Common myeloid progenitor, CD34-positive (primary cell): ENCODE measurements around the gene COL27A1.

ENCODE experiments used
- CTCF ChIA-PET: fragments of 350-600 bp; sonication (Branson Sonifier 250); formaldehyde crosslinking; loops from one replicate; lab custom pipeline; 2021; ENCODE audit warnings: antibody characterized with exemption; lab: Charles Lee
- POLR2A ChIA-PET: fragments of 350-600 bp; sonication (Branson Sonifier 250); formaldehyde crosslinking; loops from one replicate; lab custom pipeline; 2021; ENCODE audit warnings: antibody characterized with exemption; lab: Charles Lee
- DNase-seq, 3 donors: peaks; one replicate each; pipeline versions ENCODE4 v3.0.0 to v3.0.0-alpha.2; 2013
- H3K27ac ChIP-seq, 2 experiments: 1 replicate in 1 of 2; 2 replicates in 1 of 2; pipeline ENCODE4 v1.7.0; 2013; ENCODE audit warnings: inconsistent platforms in 2 of 2, low read length in 2 of 2, mild to moderate bottlenecking in 2 of 2, low read depth in 1 of 2, moderate library complexity in 1 of 2; ENCODE audit not compliant: severe bottlenecking in 2 of 2, insufficient read depth in 1 of 2, poor library complexity in 1 of 2
- H3K27me3 ChIP-seq, 5 experiments: replicated peaks in 2 of 5; 1 replicate in 3 of 5; 2 replicates in 2 of 5; pipeline versions ENCODE4 v1.6.1 to v1.7.0; 2013; ENCODE audit warnings: low read length in 4 of 5, mild to moderate bottlenecking in 2 of 5, moderate library complexity in 2 of 5, inconsistent platforms in 1 of 5; ENCODE audit not compliant: insufficient read depth in 5 of 5, control insufficient read depth in 4 of 5
- H3K36me3 ChIP-seq, 4 experiments: 1 replicate in 2 of 4; 2 replicates in 2 of 4; pipeline versions ENCODE4 v1.6.1 to v1.7.0; 2013; ENCODE audit warnings: low read length in 3 of 4, control low read depth in 1 of 4, mild to moderate bottlenecking in 1 of 4; ENCODE audit not compliant: control insufficient read depth in 4 of 4, insufficient read depth in 4 of 4
- H3K4me1 ChIP-seq, 4 experiments: 1 replicate in 3 of 4; 2 replicates in 1 of 4; pipeline versions ENCODE4 v1.6.1 to v1.7.1; 2013; ENCODE audit warnings: low read length in 3 of 4, mild to moderate bottlenecking in 3 of 4, control low read depth in 1 of 4, inconsistent platforms in 1 of 4, moderate library complexity in 1 of 4; ENCODE audit not compliant: control insufficient read depth in 4 of 4, insufficient read depth in 4 of 4; ENCODE audit errors: control extremely low read depth in 1 of 4
- H3K4me3 ChIP-seq, 7 experiments: 1 replicate in 4 of 7; 2 replicates in 3 of 7; pipeline versions ENCODE4 v1.5.1 to v1.7.0; 2013; ENCODE audit warnings: mild to moderate bottlenecking in 7 of 7, low read length in 6 of 7, moderate library complexity in 6 of 7, inconsistent platforms in 2 of 7, low read depth in 2 of 7, control low read depth in 1 of 7; ENCODE audit not compliant: insufficient read depth in 4 of 7, control insufficient read depth in 1 of 7; ENCODE audit errors: extremely low read depth in 1 of 7
- H3K9me3 ChIP-seq, 5 experiments: 1 replicate in 4 of 5; 2 replicates in 1 of 5; pipeline versions ENCODE4 v1.6.1 to v1.7.1; 2013; ENCODE audit warnings: low read length in 4 of 5, mild to moderate bottlenecking in 2 of 5, inconsistent platforms in 1 of 5, low read depth in 1 of 5, moderate library complexity in 1 of 5; ENCODE audit not compliant: control insufficient read depth in 4 of 5, insufficient read depth in 2 of 5; ENCODE audit errors: control extremely low read depth in 1 of 5
- WGBS: methylation state at CpG from one replicate; pipeline ENCODE4 v1.1.5; 2013; ENCODE audit not compliant: insufficient coverage; 5-methylcytosine and 5-hydroxymethylcytosine counted together

The COL27A1 gene

GRCh38 chr9:114174876-114175771 is 19.8 kb downstream of the COL27A1 start:
- POLR2A ChIA-PET = no interaction called here
- CTCF ChIA-PET = interaction anchor here (0.7 kb wide), 1 partner anchor 100 kb away, joined by 3 read pairs; no protein-coding TSS in a partner anchor
- no peak overlapping the region for H3K4me3 ChIP-seq

GRCh38 chr9:114176624-114177291 is 21.4 kb downstream of the COL27A1 start:
- H3K27me3 ChIP-seq = peaks cover 0 to 6% (median 0%) of the 10 kb centered on the region in 5 experiments
- CTCF ChIA-PET = interaction anchor here (0.9 to 1.2 kb wide), 3 partner anchors 21 to 114 kb away, joined by 3 read pairs; partner anchors contain the start of gene COL27A1
- H3K9me3 ChIP-seq = no peaks in the 10 kb centered on the region
- 69% methylated on average over 11 of the region's 11 CpGs for WGBS
- no peaks in the 10 kb centered on the region for H3K4me1 ChIP-seq
- POLR2A ChIA-PET = no interaction called here
- DNase-seq = no peak
- no peak overlapping the region for H3K27ac ChIP-seq
- H3K36me3 ChIP-seq = no peaks in the 10 kb centered on the region
- H3K4me3 ChIP-seq = no peak overlapping the region

More at GRCh38 chr9:114174876-114175771, 19.8 kb downstream of the COL27A1 start:
- H3K9me3 ChIP-seq = no peaks in the 10 kb centered on the region
- H3K36me3 ChIP-seq = no peaks in the 10 kb centered on the region
- WGBS = 88% methylated on average over 18 of the region's 26 CpGs
- no peak for DNase-seq
- peaks cover 0 to 6% (median 0%) of the 10 kb centered on the region in 5 experiments for H3K27me3 ChIP-seq
- H3K4me1 ChIP-seq = no peaks in the 10 kb centered on the region
- no peak overlapping the region for H3K27ac ChIP-seq

- DNase-seq = no peak
- Histone ChIP-seq H3K36me3 (no peaks in the 10 kb centered on the region), H3K4me3 (no peak overlapping the region), H3K9me3 (no peaks in the 10 kb centered on the region), H3K27me3 (peaks cover 0 to 6% (median 0%) of the 10 kb centered on the region in 5 experiments), H3K27ac (no peak overlapping the region), H3K4me1 (no peaks in the 10 kb centered on the region)
- ChIA-PET POLR2A (no interaction called here), CTCF (interaction anchor here (0.9 to 1.2 kb wide), 2 partner anchors 22 to 113 kb away, joined by 3 read pairs; partner anchors contain the start of gene COL27A1)
- whole genome bisulfite sequencing = 75% methylated on average over 5 of the region's 6 CpGs
Observed at GRCh38 chr9:114177423-114178064, 22.2 kb downstream of the COL27A1 start.

- ChIA-PET CTCF (interaction anchor here (0.9 kb wide), 1 partner anchor 22 kb away, joined by 3 read pairs; the partner anchor contains the start of gene COL27A1), POLR2A (no interaction called here)
- Histone ChIP-seq H3K36me3 (no peaks in the 10 kb centered on the region), H3K4me3 (no peak overlapping the region), H3K9me3 (no peaks in the 10 kb centered on the region), H3K4me1 (no peaks in the 10 kb centered on the region), H3K27ac (no peak overlapping the region), H3K27me3 (peaks cover 0 to 6% (median 0%) of the 10 kb centered on the region in 5 experiments)
- WGBS = 98% methylated on average over 8 of the region's 8 CpGs
- DNase-seq = no peak
Observed at GRCh38 chr9:114178076-114178475, 22.7 kb downstream of the COL27A1 start.

- ChIA-PET CTCF (no interaction called here), POLR2A (no interaction called here)
- no peak overlapping the region for H3K27ac ChIP-seq
- 93% methylated on average over 9 of the region's 10 CpGs for WGBS
- no peak for DNase-seq
- no peaks in the 10 kb centered on the region for H3K4me1 ChIP-seq
- no peaks in the 10 kb centered on the region for H3K9me3 ChIP-seq
- H3K4me3 ChIP-seq = no peak overlapping the region
- H3K36me3 ChIP-seq = no peaks in the 10 kb centered on the region
- H3K27me3 ChIP-seq = peaks cover 0 to 6% (median 0%) of the 10 kb centered on the region in 5 experiments
Observed at GRCh38 chr9:114178756-114179450, 23.6 kb downstream of the COL27A1 start.

GRCh38 chr9:114179516-114179915 is 24.2 kb downstream of the COL27A1 start:
- ChIA-PET CTCF (no interaction called here), POLR2A (no interaction called here)
- Histone ChIP-seq H3K4me3 (no peak overlapping the region), H3K4me1 (no peaks in the 10 kb centered on the region), H3K9me3 (no peaks in the 10 kb centered on the region), H3K27me3 (peaks cover 0 to 6% (median 0%) of the 10 kb centered on the region in 5 experiments), H3K27ac (no peak overlapping the region), H3K36me3 (no peaks in the 10 kb centered on the region)
- WGBS = 100% methylated on average over 2 of the region's 2 CpGs
- no peak for DNase-seq
